PFSK-1 (cell line): ENCODE results near the gene SURF1.

Experiments
- POLR2AphosphoS5 ChIP-seq: IDR thresholded peaks from 2 replicates; pipeline ENCODE4 v1.6.1; 2012; ENCODE audit warnings: low read depth, mild to moderate bottlenecking, control low read depth, low read length, moderate library complexity
- SIN3A ChIP-seq: IDR thresholded peaks from 2 replicates; pipeline ENCODE4 v1.6.1; 2012; ENCODE audit warnings: mild to moderate bottlenecking, low read length, moderate library complexity, borderline replicate concordance; ENCODE audit not compliant: insufficient read depth
- TAF1 ChIP-seq: IDR thresholded peaks from 2 replicates; pipeline ENCODE4 v1.6.1; 2012; ENCODE audit warnings: low read length, control low read depth, borderline replicate concordance; ENCODE audit not compliant: insufficient read depth
- TF ChIP-seq, protein P1 (sequence below), 2 experiments: IDR thresholded peaks; 2 replicates each; pipeline versions ENCODE4 v1.6.1 to v1.8.0; 2011 to 2012; ENCODE audit warnings: low read depth in 2 of 2, low read length in 2 of 2, control low read depth in 1 of 2, inconsistent platforms in 1 of 2, mild to moderate bottlenecking in 1 of 2, moderate library complexity in 1 of 2; ENCODE audit not compliant: insufficient read depth in 1 of 2

DNA sequence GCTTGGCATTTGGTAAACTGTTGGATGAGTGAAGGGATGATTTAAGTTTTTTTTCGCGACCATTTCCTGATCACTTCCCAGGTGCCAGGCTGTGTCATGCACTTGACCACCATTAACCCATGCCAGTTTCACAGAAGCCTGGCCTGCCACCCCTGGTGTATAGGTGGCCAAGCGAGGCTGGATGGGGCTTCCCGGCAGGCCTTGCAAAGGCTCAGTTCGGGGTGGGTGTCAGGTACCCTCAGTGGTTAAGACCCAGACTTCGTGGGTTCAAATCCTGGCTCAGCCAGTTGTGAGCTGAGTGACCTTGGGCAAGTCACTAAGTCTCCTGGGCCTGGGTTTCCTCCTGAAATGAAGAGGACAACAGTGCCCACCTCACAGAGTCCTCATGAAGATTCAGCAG is 10.7 kb downstream of the SURF1 start:
- TF ChIP-seq SIN3A (no peak), POLR2AphosphoS5 (no peak), TAF1 (no peak)
- TF ChIP-seq, protein P1, sequence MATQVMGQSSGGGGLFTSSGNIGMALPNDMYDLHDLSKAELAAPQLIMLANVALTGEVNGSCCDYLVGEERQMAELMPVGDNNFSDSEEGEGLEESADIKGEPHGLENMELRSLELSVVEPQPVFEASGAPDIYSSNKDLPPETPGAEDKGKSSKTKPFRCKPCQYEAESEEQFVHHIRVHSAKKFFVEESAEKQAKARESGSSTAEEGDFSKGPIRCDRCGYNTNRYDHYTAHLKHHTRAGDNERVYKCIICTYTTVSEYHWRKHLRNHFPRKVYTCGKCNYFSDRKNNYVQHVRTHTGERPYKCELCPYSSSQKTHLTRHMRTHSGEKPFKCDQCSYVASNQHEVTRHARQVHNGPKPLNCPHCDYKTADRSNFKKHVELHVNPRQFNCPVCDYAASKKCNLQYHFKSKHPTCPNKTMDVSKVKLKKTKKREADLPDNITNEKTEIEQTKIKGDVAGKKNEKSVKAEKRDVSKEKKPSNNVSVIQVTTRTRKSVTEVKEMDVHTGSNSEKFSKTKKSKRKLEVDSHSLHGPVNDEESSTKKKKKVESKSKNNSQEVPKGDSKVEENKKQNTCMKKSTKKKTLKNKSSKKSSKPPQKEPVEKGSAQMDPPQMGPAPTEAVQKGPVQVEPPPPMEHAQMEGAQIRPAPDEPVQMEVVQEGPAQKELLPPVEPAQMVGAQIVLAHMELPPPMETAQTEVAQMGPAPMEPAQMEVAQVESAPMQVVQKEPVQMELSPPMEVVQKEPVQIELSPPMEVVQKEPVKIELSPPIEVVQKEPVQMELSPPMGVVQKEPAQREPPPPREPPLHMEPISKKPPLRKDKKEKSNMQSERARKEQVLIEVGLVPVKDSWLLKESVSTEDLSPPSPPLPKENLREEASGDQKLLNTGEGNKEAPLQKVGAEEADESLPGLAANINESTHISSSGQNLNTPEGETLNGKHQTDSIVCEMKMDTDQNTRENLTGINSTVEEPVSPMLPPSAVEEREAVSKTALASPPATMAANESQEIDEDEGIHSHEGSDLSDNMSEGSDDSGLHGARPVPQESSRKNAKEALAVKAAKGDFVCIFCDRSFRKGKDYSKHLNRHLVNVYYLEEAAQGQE (IDR thresholded peaks at IDR 0.05; ENCODE audit: insufficient read depth in 1 of 2, low read depth in 2 of 2, low read length in 2 of 2), result no peak
